ENCODE measurements around the gene GP9.

Gene GP9

GRCh38 chr3:129063091-129063640 lies 2.6 kb downstream of the GP9 start:
- no peak for TF ChIP-seq CTCF (IDR thresholded peaks at IDR 0.05)

GRCh38 chr3:129063841-129064482 lies 3.4 kb downstream of the GP9 start:
- TF ChIP-seq CTCF (IDR thresholded peaks at IDR 0.05) = no peak

GRCh38 chr3:129065016-129065719 lies 4.6 kb downstream of the GP9 start:
- TF ChIP-seq CTCF (IDR thresholded peaks at IDR 0.05) = no peak

- no peak for TF ChIP-seq CTCF (IDR thresholded peaks at IDR 0.05)
Measured at GRCh38 chr3:129065720-129066073, 5.1 kb downstream of the GP9 start.

- no peak for TF ChIP-seq CTCF (IDR thresholded peaks at IDR 0.05)
Measured at GRCh38 chr3:129068291-129068886, 7.8 kb downstream of the GP9 start.

GRCh38 chr3:129070086-129070885 lies 9.7 kb downstream of the GP9 start:
- TF ChIP-seq CTCF (IDR thresholded peaks at IDR 0.05) = no peak

GRCh38 chr3:129077222-129077621 lies 16.6 kb downstream of the GP9 start:
- no peak for TF ChIP-seq CTCF (IDR thresholded peaks at IDR 0.05)
